ENCODE measurements around the gene MYMK. TPM values are rescaled to one million over a fixed set of nuclear protein-coding genes. Genes with fewer than 3 reads are reported as not detected.

Gene MYMK
- total RNA-seq = not detected

GRCh38 chr9:133524679-133525228 lies at the start of gene MYMK:
MYMK (minus strand) TSS chr9:133524959; CDS start chr9:133524844, 115 bp downstream.
- no peaks in the 10 kb centered on the region for H3K4me1 Mint-ChIP-seq
- CTCF ChIA-PET = no interaction called here
- H3K9me3 Mint-ChIP-seq (ENCODE audit: low read depth) = no peaks in the 10 kb centered on the region
- no peak for DNase-seq
- no peak within 1 kb of the TSS for H3K27ac Mint-ChIP-seq
- H3K4me3 Mint-ChIP-seq = no peak within 1 kb of the TSS
- H3K36me3 Mint-ChIP-seq = no peaks in the 10 kb centered on the region
- no peaks in the 10 kb centered on the region for H3K27me3 Mint-ChIP-seq
- ATAC-seq = no peak

DNA sequence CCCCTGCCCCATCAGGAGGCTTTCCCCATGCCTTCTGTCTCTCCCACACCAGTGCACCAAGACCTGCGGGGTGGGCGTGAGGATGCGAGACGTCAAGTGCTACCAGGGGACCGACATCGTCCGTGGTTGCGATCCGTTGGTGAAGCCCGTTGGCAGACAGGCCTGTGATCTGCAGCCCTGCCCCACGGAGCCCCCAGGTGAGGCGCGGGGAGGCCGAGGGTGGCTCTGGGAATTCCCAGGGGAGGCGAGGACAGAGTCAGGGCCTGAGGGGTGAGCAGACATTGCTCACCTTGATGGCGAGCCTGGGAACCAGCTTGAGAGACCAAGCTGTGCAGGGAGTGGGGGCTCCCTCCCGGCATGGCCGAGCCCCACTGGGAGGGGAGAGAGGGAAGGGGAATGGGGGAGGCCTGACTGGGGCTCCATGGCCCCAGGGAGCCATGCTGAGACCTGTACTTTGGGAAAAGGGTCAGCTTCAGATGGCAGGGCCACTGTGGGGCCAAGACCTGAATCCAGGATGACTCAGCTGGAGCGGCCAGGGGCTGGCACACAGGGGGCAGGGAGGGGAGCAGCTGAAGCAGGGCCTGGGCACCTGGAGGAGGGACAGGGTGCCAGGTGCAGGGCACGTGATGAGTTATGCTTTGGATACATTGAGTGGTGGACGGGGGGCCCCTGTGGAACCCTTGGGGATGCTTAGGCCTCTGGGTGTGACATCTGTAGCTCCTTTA lies 49.2 kb upstream of the MYMK start:
- Mint-ChIP-seq H3K9me3 (ENCODE audit: low read depth) (no peaks in the 10 kb centered on the region), H3K4me1 (no peaks in the 10 kb centered on the region), H3K4me3 (no peak overlapping the region), H3K36me3 (no peaks in the 10 kb centered on the region), H3K27me3 (peaks cover 24% of the 10 kb centered on the region), H3K27ac (no peak overlapping the region)
- no peak for DNase-seq
- CTCF ChIA-PET = no interaction called here
- ATAC-seq = no peak

- Mint-ChIP-seq H3K27ac (no peak overlapping the region), H3K36me3 (no peaks in the 10 kb centered on the region), H3K4me3 (no peak overlapping the region), H3K27me3 (peaks cover 16% of the 10 kb centered on the region), H3K9me3 (ENCODE audit: low read depth) (no peaks in the 10 kb centered on the region), H3K4me1 (no peaks in the 10 kb centered on the region)
- CTCF ChIA-PET = no interaction called here
- no peak for ATAC-seq
- no peak for DNase-seq
Measured at GRCh38 chr9:133572821-133573361, 48.1 kb upstream of the MYMK start.

- Mint-ChIP-seq H3K4me3 (no peak overlapping the region), H3K36me3 (no peaks in the 10 kb centered on the region), H3K9me3 (ENCODE audit: low read depth) (no peaks in the 10 kb centered on the region), H3K27me3 (peaks cover 10% of the 10 kb centered on the region), H3K27ac (no peak overlapping the region), H3K4me1 (no peaks in the 10 kb centered on the region)
- CTCF ChIA-PET = no interaction called here
- no peak for DNase-seq
- ATAC-seq = no peak
Measured at GRCh38 chr9:133571896-133572595, 47.3 kb upstream of the MYMK start.

GRCh38 chr9:133571391-133571890 lies 46.7 kb upstream of the MYMK start:
- no peak for ATAC-seq
- CTCF ChIA-PET = no interaction called here
- H3K4me3 Mint-ChIP-seq = no peak overlapping the region

DNA sequence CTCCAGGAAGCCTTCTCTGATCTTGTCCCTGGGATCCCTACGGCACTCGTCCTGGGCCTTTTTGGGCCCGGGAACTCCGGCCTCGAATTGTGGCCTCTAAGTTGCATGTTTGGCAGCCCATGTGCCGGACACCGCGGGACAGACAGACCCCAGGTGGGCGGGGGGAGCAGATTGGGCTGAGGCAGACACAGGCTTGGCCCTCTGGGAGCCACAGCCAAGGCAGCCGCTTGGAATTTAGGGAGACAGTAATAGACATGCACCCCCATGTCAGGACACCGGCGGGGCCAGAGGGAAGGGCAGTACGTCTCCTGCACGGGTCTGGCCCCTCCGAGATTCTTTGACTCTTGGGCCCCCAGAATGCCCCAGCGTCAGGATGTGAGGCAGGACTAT lies 45.9 kb upstream of the MYMK start:
- no peak for DNase-seq
- H3K36me3 Mint-ChIP-seq = no peaks in the 10 kb centered on the region
- CTCF ChIA-PET = no interaction called here
- H3K4me1 Mint-ChIP-seq = no peaks in the 10 kb centered on the region
- no peak overlapping the region for H3K27ac Mint-ChIP-seq
- no peak for ATAC-seq
- H3K9me3 Mint-ChIP-seq (ENCODE audit: low read depth) = no peaks in the 10 kb centered on the region
- no peak overlapping the region for H3K4me3 Mint-ChIP-seq
- no peaks in the 10 kb centered on the region for H3K27me3 Mint-ChIP-seq

More at GRCh38 chr9:133571391-133571890, 46.7 kb upstream of the MYMK start:
- no peak for DNase-seq
- Mint-ChIP-seq H3K36me3 (no peaks in the 10 kb centered on the region), H3K4me1 (no peaks in the 10 kb centered on the region), H3K27ac (no peak overlapping the region), H3K27me3 (peaks cover 5% of the 10 kb centered on the region), H3K9me3 (ENCODE audit: low read depth) (no peaks in the 10 kb centered on the region)

DNA sequence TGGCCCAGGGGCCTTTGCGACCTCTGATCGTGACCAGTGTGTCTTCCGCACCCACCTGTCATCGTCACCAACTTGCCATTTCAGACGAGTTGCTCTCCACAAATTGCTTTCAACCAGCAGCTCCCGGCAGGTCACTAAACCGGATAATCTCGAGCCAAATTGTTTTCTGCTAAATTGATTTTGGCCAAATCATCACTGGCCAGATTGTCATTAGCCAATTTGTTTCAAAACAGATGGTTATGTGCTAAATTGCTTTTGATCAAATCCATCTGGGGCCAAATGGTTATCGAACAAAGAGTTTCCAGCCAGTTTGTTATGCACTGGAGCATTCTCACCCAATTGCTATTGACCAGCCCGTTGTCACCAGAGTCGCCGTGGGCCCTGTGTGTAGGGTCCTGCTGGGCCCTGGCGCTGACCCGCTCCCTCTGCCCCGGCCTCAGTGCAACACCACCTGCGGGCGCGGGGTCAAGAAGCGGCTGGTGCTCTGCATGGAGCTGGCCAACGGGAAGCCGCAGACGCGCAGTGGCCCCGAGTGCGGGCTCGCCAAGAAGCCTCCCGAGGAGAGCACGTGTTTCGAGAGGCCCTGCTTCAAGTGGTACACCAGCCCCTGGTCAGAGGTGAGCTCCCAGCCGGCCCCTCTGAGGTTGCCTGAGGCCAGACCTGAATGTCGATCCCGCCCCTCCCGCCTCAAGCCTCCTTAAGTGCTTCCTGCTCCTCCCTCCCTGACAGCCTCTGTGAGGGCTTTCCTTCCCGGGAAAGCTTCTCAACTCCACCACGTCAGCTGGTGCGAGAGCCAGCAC lies 45.3 kb upstream of the MYMK start:
- no peak for DNase-seq
- no peaks in the 10 kb centered on the region for H3K27me3 Mint-ChIP-seq
- no peaks in the 10 kb centered on the region for H3K4me1 Mint-ChIP-seq
- no peak overlapping the region for H3K4me3 Mint-ChIP-seq
- H3K27ac Mint-ChIP-seq = no peak overlapping the region
- no peak for ATAC-seq
- CTCF ChIA-PET = no interaction called here
- no peaks in the 10 kb centered on the region for H3K9me3 Mint-ChIP-seq (ENCODE audit: low read depth)
- H3K36me3 Mint-ChIP-seq = no peaks in the 10 kb centered on the region

GRCh38 chr9:133569121-133569785 lies 44.5 kb upstream of the MYMK start:
- Mint-ChIP-seq H3K27me3 (no peaks in the 10 kb centered on the region), H3K27ac (no peak overlapping the region), H3K36me3 (no peaks in the 10 kb centered on the region), H3K4me3 (no peak overlapping the region), H3K9me3 (ENCODE audit: low read depth) (no peaks in the 10 kb centered on the region), H3K4me1 (no peaks in the 10 kb centered on the region)
- DNase-seq = no peak
- CTCF ChIA-PET = no interaction called here
- ATAC-seq = no peak

GRCh38 chr9:133568186-133568585 lies 43.4 kb upstream of the MYMK start:
- Mint-ChIP-seq H3K27me3 (no peaks in the 10 kb centered on the region), H3K4me3 (no peak overlapping the region), H3K9me3 (ENCODE audit: low read depth) (no peaks in the 10 kb centered on the region), H3K27ac (no peak overlapping the region), H3K4me1 (no peaks in the 10 kb centered on the region), H3K36me3 (no peaks in the 10 kb centered on the region)
- no peak for DNase-seq
- CTCF ChIA-PET = no interaction called here
- no peak for ATAC-seq

- Mint-ChIP-seq H3K9me3 (ENCODE audit: low read depth) (no peaks in the 10 kb centered on the region), H3K27me3 (no peaks in the 10 kb centered on the region), H3K4me3 (no peak overlapping the region), H3K27ac (no peak overlapping the region), H3K4me1 (no peaks in the 10 kb centered on the region), H3K36me3 (no peaks in the 10 kb centered on the region)
- CTCF ChIA-PET = no interaction called here
- DNase-seq (no peak), ATAC-seq (no peak)
Measured at GRCh38 chr9:133566817-133567216, 42.1 kb upstream of the MYMK start.

- DNase-seq (no peak), ATAC-seq (no peak)
- Mint-ChIP-seq H3K36me3 (no peaks in the 10 kb centered on the region), H3K9me3 (ENCODE audit: low read depth) (no peaks in the 10 kb centered on the region), H3K27ac (no peak overlapping the region), H3K4me1 (no peaks in the 10 kb centered on the region), H3K4me3 (no peak overlapping the region), H3K27me3 (no peaks in the 10 kb centered on the region)
- CTCF ChIA-PET = interaction anchor here (0.8 kb wide), 1 partner anchor 176 kb away, joined by 3 read pairs; no protein-coding TSS in a partner anchor
Measured at GRCh38 chr9:133566382-133566781, 41.6 kb upstream of the MYMK start.

DNA sequence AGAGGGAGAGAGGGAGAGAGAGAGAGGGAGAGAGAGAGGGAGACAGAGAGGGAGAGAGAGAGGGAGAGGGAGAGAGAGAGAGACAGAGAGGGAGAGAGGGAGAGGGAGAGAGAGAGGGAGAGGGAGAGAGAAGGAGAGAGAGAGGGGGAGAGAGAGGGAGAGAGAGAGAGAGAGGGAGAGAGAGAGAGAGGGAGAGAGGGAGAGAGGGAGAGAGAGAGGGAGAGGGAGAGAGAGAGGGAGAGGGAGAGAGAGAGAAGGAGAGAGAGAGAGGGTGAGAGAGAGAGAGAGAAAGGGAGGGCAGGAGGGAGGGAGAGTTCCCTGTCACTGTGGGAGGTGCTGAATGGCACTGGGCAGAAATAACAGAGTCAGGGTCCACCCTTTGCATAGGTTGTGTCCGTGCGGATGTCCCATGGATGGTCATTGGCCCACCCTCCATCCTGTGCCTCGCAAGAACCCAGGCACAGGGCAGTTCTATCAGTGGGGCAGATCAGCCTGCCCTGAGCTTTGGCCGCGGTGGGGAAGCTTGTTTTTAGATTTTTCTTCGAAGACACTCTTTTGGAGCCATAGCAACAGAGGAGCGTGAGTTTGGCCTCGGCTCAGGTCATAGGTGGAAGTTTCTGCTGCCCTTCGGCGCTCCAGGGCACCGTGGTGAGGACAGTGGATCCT lies 39.8 kb upstream of the MYMK start:
- H3K36me3 Mint-ChIP-seq = no peaks in the 10 kb centered on the region
- DNase-seq (no peak), ATAC-seq (no peak)
- no peaks in the 10 kb centered on the region for H3K4me1 Mint-ChIP-seq
- no peaks in the 10 kb centered on the region for H3K27me3 Mint-ChIP-seq
- H3K4me3 Mint-ChIP-seq = no peak overlapping the region
- H3K27ac Mint-ChIP-seq = no peak overlapping the region
- CTCF ChIA-PET = no interaction called here
- no peaks in the 10 kb centered on the region for H3K9me3 Mint-ChIP-seq (ENCODE audit: low read depth)
